T1000 (cell line): Measurements from ENCODE around the gene HOXA2.

Experiments
- DNase-seq: peaks from one replicate; lab custom pipeline; 2025; ENCODE audit warnings: mixed read lengths; lab: John Stamatoyannopoulos, UW

Gene HOXA2

GRCh38 chr7:27141137-27141922 is 38.8 kb upstream of the HOXA2 start:
- no peak for DNase-seq

GRCh38 chr7:27140126-27140857 is 37.8 kb upstream of the HOXA2 start:
- no peak for DNase-seq

- no peak for DNase-seq
Measured at GRCh38 chr7:27139334-27140125, 37.0 kb upstream of the HOXA2 start.

GRCh38 chr7:27138985-27139333 is 36.5 kb upstream of the HOXA2 start:
- DNase-seq, result no peak

- no peak for DNase-seq
Measured at GRCh38 chr7:27138472-27138871, 36.0 kb upstream of the HOXA2 start.

- DNase-seq, result no peak
Measured at GRCh38 chr7:27137640-27138315, 35.3 kb upstream of the HOXA2 start.

GRCh38 chr7:27134392-27134791 is 31.9 kb upstream of the HOXA2 start:
- peak; percentile 5 for DNase-seq

- DNase-seq, result no peak
Measured at GRCh38 chr7:27133409-27134231, 31.1 kb upstream of the HOXA2 start.

GRCh38 chr7:27132978-27133377 is 30.5 kb upstream of the HOXA2 start:
- no peak for DNase-seq

- no peak for DNase-seq
Measured at GRCh38 chr7:27132214-27132613, 29.7 kb upstream of the HOXA2 start.

- no peak for DNase-seq
Measured at GRCh38 chr7:27131390-27131819, 28.9 kb upstream of the HOXA2 start.

GRCh38 chr7:27130540-27131389 is 28.3 kb upstream of the HOXA2 start, which contains the start of gene HOXA4:
HOXA4 (minus strand) TSS chr7:27130757; CDS start chr7:27130733, 24 bp downstream.
- peak; percentile 73 for DNase-seq

GRCh38 chr7:27129729-27130539 is 27.5 kb upstream of the HOXA2 start:
- DNase-seq, result peak; percentile 42

GRCh38 chr7:27128776-27129728 is 26.6 kb upstream of the HOXA2 start:
- no peak for DNase-seq

- no peak for DNase-seq
Measured at GRCh38 chr7:27128034-27128433, 25.6 kb upstream of the HOXA2 start.

GRCh38 chr7:27126596-27127327 is 24.3 kb upstream of the HOXA2 start:
- DNase-seq, result no peak

- DNase-seq, result no peak
Measured at GRCh38 chr7:27125986-27126394, 23.5 kb upstream of the HOXA2 start.
